ENCODE data around the gene RPS29. TPM values are rescaled to one million over a fixed set of nuclear protein-coding genes. Genes with fewer than 3 reads are reported as not detected.
"Not testable (repeated sequence)": the region's sequence is repeated elsewhere in the genome, so short reads cannot be mapped to it uniquely, and the experiment has no call there.

RPS29 gene
- total and polyA plus RNA-seq, 8 donors, result 1,178 to 2,162 (median 1,898) TPM

- peak within 1 kb of the TSS; percentile 95 to 98 for H3K27ac ChIP-seq
- TF ChIP-seq CTCF (IDR thresholded peaks at IDR 0.05), result peak in 1 of 2 donors; percentile 41
- intact Hi-C loops (cut with DNase I), result no loop called here
- DNase-seq, result peak; percentile 97 to 99 (median 98)
- ATAC-seq, result peak; percentile 99
- no peaks in the 10 kb centered on the region for H3K9me3 ChIP-seq
- peak within 1 kb of the TSS; percentile 95 to 99 for H3K4me3 ChIP-seq
- no peaks in the 10 kb centered on the region for H3K27me3 ChIP-seq
- peaks cover 27 to 61% of the 10 kb centered on the region in 2 donors for H3K4me1 ChIP-seq
- peaks cover 0 to 31% of the 10 kb centered on the region in 2 donors for H3K36me3 ChIP-seq
Measured at GRCh38 chr14:49620182-49621113, 34.3 kb upstream of the RPS29 start, which contains the start of the genes MGAT2 and RPL36AL. MGAT2 (plus strand) TSS chr14:49620799; CDS start chr14:49621269, 470 bp downstream. RPL36AL (minus strand) TSS chr14:49620626; CDS start chr14:49619104, 1,522 bp downstream.

GRCh38 chr14:49619730-49620129, 33.5 kb upstream of the RPS29 start:
- H3K27ac ChIP-seq, result peak overlapping the region; percentile 95 to 98
- ATAC-seq, result no peak

GRCh38 chr14:49619273-49619672, 33.1 kb upstream of the RPS29 start:
- intact Hi-C loops (cut with DNase I); ATAC-seq; DNase-seq; H3K9me3 ChIP-seq; H3K27me3 ChIP-seq: not testable (repeated sequence)
- peak overlapping the region in 1 of 2 donors; percentile 98 for H3K27ac ChIP-seq
- H3K4me3 ChIP-seq, result peak overlapping the region; percentile 95 to 99
- H3K4me1 ChIP-seq, result peaks cover 27 to 54% of the 10 kb centered on the region in 2 donors
- H3K36me3 ChIP-seq, result peaks cover 0 to 31% of the 10 kb centered on the region in 2 donors

More at GRCh38 chr14:49619730-49620129, 33.5 kb upstream of the RPS29 start:
- H3K4me3 ChIP-seq, result peak overlapping the region; percentile 95 to 99
- H3K4me1 ChIP-seq, result peaks cover 27 to 56% of the 10 kb centered on the region in 2 donors
- H3K36me3 ChIP-seq, result peaks cover 0 to 31% of the 10 kb centered on the region in 2 donors
- TF ChIP-seq CTCF (IDR thresholded peaks at IDR 0.05), result no peak
- H3K27me3 ChIP-seq, result no peaks in the 10 kb centered on the region
- intact Hi-C loops (cut with DNase I), result no loop called here
- DNase-seq, result no peak
- H3K9me3 ChIP-seq, result no peaks in the 10 kb centered on the region

GRCh38 chr14:49617852-49618519, 31.8 kb upstream of the RPS29 start:
- H3K4me3 ChIP-seq, result no peak overlapping the region
- no peak overlapping the region for H3K27ac ChIP-seq
- peaks cover 0 to 31% of the 10 kb centered on the region in 2 donors for H3K36me3 ChIP-seq
- H3K4me1 ChIP-seq, result peaks cover 20 to 41% of the 10 kb centered on the region in 2 donors
- H3K9me3 ChIP-seq, result no peaks in the 10 kb centered on the region
- no peak for TF ChIP-seq CTCF (IDR thresholded peaks at IDR 0.05)
- no peaks in the 10 kb centered on the region for H3K27me3 ChIP-seq
- no peak for DNase-seq
- ATAC-seq, result no peak
- intact Hi-C loops (cut with DNase I), result no loop called here

GRCh38 chr14:49615776-49616175, 29.6 kb upstream of the RPS29 start:
- Histone ChIP-seq H3K27ac (no peak overlapping the region), H3K36me3 (peaks cover 0 to 31% of the 10 kb centered on the region in 2 donors), H3K4me1 (peaks cover 7 to 23% of the 10 kb centered on the region in 2 donors), H3K27me3 (no peaks in the 10 kb centered on the region), H3K4me3 (no peak overlapping the region), H3K9me3 (no peaks in the 10 kb centered on the region)
- DNase-seq (no peak), ATAC-seq (no peak)
- intact Hi-C loops (cut with DNase I), result no loop called here
- no peak for TF ChIP-seq CTCF (IDR thresholded peaks at IDR 0.05)

All from left lung (tissue), 10 donors.